ENCODE data around the gene ZC3H12A.
A peak's percentile ranks its signal among the peaks of the same experiment; 100 is the strongest.

Gene ZC3H12A

DNA sequence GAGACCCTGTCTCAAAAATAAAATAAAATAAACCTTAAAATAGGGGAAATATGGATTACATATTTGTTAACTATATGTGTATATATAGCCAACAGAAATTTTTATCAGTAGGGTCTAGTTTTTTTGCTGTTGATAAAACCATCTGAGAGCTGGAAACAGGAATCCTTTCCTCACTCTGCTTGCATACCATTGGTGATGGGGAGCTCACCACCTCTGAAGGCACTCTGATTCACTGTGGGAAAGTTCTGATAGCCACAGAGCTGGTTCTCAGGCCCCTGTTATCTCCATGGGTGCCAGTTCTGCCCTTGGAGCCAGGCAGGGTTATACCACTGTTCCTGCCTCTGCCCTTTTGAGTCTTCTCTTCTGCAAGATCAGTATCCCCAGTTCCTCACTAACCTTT is 17.8 kb upstream of the ZC3H12A start:
- DNase-seq = no peak

DNA sequence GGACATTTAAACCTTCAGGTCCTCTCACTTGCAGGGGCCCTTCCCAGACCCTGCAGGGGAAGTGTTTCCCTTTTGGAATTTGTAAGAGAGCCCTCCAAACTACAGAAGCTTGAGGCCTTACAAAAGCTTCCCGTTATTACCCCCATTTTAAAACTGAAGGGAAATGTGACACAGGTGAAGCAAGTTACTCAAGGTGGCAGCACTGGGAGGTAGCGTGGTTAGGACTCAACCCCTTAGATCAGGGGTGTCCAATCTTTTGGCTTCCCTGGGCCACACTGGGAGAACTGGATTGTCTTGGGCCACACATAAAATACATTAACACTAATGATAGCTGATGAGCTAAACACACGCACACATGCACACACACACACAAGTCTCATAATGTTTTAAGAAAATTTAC is 15.8 kb upstream of the ZC3H12A start:
- no peak for DNase-seq

DNA sequence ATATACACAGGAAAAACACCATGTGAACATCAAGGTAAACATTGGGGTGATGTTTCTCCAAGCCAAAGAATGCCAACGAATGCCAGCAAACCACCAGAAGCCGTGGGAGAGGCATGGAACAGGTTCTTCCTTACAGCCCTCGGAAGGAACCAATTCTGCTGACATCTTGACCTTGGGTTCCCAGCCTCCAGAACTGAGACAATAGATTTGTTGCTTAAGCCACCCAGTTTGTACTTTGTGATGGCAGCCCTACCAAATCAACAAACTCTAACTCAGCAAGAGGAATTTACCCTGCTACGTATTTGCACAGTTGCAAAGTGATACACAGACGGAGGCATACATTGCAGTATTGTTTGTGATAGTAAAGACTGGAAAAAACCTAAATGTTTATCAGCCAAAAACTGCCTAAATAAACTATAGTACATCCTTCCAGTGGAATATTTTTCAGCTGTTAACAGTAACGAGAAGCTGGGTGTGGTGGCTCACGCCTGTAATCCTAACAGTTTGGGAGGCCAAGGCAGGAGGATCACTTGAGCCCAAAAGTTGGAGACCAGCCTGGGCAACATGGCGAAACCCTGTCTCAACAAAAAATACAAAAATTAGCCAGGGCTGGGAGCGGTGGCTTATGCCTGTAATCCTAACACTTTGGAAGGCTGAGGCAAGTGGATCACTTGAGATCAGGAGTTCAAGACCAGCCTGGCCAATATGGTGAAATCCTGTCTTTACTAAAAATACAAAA is 12.5 kb upstream of the ZC3H12A start:
- no peak for DNase-seq

- DNase-seq = no peak
Observed at GRCh38 chr1:37464443-37464842, 9.9 kb upstream of the ZC3H12A start.

DNA sequence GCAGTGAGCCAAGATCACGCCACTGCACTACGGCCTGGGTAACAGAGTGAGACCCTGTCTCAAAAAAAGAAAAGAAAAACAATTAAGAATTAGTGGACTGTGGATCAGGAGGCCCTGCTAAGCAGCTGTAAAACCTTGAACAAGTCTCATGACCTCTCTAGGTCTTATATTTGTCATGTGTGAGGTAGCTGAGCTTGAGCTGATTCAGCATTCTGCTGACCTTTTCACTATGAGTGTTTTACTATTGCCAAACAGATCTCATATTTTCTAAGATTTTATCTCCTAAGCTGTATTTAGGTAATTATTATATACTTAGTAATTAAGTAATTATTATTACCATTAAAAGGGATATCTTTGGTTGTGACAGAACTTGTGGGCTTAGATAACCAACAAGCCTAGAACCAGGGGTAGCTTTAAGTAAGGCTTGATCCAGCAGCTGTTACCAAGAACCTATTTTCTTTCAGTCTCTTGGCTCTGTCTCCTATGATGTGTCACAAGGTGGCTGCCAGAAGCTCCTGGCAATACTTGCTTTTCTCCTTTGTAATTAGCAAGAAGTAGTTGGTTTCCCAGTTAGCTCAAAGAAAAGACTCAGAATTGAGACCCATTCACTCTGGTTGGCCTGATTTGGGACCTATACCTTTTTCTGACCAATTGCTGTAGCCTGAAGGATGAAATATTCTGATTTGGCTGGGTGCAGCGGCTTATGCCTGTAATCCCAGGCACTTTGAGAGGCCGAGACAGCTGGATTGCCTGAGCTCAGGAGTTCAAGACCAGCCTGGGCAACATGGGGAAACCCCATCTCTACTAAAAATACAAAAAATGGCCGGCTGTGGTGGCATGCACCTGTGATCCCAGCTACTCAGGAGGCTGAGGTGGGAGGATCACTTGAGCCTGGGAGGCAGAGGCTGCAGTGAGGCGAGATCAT is 8.5 kb upstream of the ZC3H12A start:
- DNase-seq = no peak

- DNase-seq = no peak
Observed at GRCh38 chr1:37468037-37468436, 6.3 kb upstream of the ZC3H12A start.

DNA sequence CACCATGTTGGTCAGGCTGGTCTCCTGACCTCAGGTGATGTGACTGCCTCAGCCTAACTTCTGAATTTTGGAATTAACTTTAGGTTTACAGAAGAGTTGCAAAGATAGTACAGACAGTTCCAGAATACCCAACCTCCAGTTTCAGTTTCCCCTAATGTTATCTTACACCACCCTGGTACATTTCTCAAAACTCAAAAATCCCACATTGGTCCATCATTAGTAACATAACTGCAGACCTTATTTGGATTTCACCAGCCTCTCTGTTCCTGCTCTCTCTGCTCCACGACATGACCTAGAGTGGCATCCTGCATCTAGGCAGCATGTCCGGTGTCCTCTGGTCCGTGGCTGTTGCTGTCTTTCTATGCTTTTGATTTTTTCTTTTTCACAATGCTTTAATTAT is 5.0 kb upstream of the ZC3H12A start:
- no peak for DNase-seq

DNA sequence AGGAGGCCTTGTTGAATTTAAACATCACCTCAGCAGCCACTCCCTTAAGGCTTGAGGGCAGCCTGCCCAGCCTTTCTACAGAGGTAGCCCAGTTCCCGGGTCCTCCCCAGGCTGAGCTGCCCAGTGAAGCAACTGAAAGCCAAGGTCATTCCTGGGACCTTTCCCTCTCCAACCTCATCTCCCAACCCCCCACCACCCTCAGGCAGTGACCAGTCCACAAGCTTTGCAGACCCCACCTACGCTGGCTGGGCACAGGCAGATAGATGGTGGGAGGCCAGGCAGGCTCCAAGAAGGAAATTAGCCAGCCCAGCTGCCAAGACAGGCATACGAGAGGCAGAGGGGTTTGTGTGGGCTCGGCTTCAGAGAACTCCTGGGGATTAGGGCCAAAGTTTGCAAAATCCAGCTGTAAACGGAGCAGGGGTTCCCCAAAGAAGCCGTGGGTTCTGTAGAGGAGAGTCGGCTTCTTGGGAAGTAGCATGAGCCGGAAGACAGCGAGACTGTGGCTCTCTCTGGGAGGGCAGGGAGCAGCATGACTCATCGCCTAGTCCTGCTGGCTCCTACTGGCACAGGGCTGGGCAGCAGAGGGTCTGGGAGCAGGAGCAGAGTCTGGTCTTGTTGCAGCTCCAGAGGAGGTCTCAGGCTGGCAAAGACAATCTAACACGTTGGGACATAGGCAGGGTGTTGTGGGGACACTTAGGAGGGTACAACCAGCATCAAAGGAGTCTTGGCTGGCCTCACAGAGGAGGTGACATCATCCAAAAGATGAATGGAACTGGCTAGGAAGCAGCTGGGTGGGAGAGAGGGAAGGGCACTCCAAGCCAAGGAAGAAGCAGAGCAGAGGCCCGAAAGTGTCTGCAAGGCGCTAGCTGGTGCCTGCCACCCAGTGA is 2.8 kb upstream of the ZC3H12A start:
- no peak for DNase-seq

GRCh38 chr1:37472281-37472680 is 2.1 kb upstream of the ZC3H12A start:
- no peak for DNase-seq

GRCh38 chr1:37472994-37473393 is 1.4 kb upstream of the ZC3H12A start:
- DNase-seq = no peak

- peak; percentile 63 for DNase-seq
Observed at GRCh38 chr1:37473431-37474045, 842 bp upstream of the ZC3H12A start.

GRCh38 chr1:37474697-37475379 is 458 bp downstream of the ZC3H12A start:
- DNase-seq = no peak

GRCh38 chr1:37475380-37476086 is 1.2 kb downstream of the ZC3H12A start:
- DNase-seq = no peak

DNA sequence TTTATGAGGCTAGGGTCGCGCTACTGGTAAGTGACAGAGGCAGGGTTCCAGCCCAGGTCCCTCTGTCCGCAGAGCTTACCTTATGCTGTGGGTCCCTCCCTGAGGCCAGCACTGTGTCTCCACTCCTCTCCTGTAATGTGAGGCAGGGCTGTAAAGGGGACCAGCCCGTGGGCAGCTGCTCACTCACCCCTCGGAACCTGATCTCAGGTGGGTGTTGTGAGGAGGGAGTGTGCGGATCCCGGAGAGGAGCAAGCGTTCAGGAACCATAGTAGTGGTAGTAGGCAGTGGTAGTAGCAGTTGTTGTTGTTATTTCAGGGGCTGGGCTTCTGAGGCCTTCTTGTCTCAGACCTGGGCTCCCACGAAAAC is 1.7 kb downstream of the ZC3H12A start:
- no peak for DNase-seq

GRCh38 chr1:37476460-37477197 is 2.2 kb downstream of the ZC3H12A start:
- DNase-seq = no peak

- peak; percentile 94 for DNase-seq
Observed at GRCh38 chr1:37477198-37477931, 3.0 kb downstream of the ZC3H12A start.

DNA sequence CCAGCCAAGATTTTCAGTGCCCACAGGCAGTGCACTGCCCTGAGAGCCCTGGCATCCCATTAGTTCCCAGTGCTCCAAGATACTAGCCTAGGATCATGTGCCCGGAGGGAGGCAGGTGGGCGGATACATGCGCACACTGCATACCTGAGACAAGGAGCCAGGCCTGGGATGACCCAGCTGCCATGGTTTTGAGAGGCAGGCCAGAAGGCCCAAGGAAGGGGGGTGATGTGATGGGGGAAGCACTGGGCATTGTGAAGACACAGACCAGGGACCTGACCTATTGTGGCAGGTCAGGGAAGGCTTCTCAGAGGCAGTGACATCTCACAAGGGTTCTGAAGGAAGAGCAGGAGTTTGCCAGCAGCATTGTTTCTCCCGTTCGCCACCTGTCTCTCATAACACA is 3.6 kb downstream of the ZC3H12A start:
- DNase-seq = no peak

DNA sequence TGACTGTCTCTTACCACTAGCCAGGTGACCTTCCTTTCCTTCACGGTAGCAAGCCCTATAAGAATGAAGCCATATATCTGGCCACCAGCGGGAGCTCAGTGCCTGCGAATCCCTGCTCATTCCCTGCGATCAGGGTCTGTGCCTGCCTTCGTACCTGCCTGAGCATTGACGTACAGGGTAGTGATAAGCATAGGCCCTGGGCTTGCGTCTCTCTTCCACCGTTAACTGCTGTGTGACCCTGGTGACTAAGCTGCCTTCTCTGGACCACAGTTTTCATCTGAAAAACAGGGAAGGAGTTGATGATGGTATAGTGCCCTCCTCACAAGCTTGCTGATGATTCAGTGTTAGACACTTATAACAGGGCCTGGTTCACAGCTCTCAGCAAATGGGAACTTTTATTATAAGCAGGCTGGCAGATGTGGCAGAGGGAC is 4.1 kb downstream of the ZC3H12A start:
- DNase-seq = peak; percentile 93

DNA sequence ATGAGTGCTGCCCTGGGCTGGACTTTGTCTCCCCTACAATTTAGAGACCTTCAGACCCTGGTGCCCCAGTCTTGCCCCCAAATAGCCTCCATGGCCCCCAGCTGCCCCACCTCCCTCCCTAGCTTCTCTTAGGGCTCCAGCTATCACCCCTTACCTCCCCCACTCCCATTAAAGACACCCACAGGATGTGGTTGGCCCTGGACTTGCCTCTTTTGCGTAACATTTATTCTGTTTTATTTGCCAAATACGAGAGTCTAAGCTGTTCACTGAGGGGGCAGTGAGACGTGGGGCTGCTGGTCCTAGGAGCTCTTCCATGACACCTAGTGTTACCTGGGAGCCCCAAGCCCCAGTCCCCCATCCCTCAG is 4.5 kb downstream of the ZC3H12A start:
- peak; percentile 72 for DNase-seq
